NCI-H69 (cell line): ENCODE measurements around the gene GRB2.
"Not testable (repeated sequence)": the region's sequence is repeated elsewhere in the genome, so short reads cannot be mapped to it uniquely, and the experiment has no call there.

Experiments
- DNase-seq: peaks from one replicate; lab custom pipeline; 2025; lab: John Stamatoyannopoulos, UW

The GRB2 gene

GRCh38 chr17:75285123-75285522, 120.4 kb downstream of the GRB2 start:
- no peak for DNase-seq

- not testable (repeated sequence) for DNase-seq
Measured at GRCh38 chr17:75280189-75280588, 125.3 kb downstream of the GRB2 start.

- DNase-seq = no peak
Measured at GRCh38 chr17:75277664-75278071, 127.8 kb downstream of the GRB2 start.

- DNase-seq = no peak
Measured at GRCh38 chr17:75273977-75274708, 131.3 kb downstream of the GRB2 start.

- no peak for DNase-seq
Measured at GRCh38 chr17:75272848-75273184, 132.7 kb downstream of the GRB2 start.

- peak; percentile 45 for DNase-seq
Measured at GRCh38 chr17:75271955-75272847, 133.3 kb downstream of the GRB2 start.

- peak; percentile 94 for DNase-seq
Measured at GRCh38 chr17:75271233-75271954, 134.1 kb downstream of the GRB2 start.

GRCh38 chr17:75270966-75271232, 134.6 kb downstream of the GRB2 start, which contains the start of gene MIF4GD:
TSS of gene MIF4GD (minus strand) at chr17:75271231. CDS start at chr17:75270195, 1,036 bp downstream.
- DNase-seq = no peak

- peak; percentile 85 for DNase-seq
Measured at GRCh38 chr17:75270218-75270965, 135.1 kb downstream of the GRB2 start.

- peak; percentile 75 for DNase-seq
Measured at GRCh38 chr17:75269844-75270217, 135.6 kb downstream of the GRB2 start.
